CD4-positive, alpha-beta T cell treated with Interleukin-10 for 1 hour (primary cell): ENCODE measurements around the gene MED27.
"Not testable (repeated sequence)": the region's sequence is repeated elsewhere in the genome, so short reads cannot be mapped to it uniquely, and the experiment has no call there.

Experiments
- DNase-seq: peaks from one replicate; pipeline ENCODE4 v3.0.0-alpha.2; 2020

The MED27 gene

DNA sequence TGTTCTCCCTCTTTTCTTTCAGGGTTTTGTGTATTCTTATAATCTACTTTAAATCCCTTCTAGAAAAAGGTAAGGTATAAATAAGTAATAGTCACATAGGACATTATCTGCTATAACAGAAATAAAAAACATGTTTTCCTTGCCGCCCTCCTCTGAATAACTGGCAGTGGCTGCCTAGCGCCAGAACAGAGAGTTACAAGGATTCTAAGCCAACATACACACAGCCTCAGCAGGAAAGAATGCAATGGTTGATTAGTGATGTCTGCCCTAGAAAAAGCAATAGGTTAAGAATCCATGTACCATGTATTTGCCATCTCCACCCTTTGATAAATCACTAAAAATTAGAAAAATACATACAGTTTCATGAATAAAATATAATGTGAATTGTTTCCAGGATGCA, 4.9 kb downstream of the MED27 start:
- DNase-seq: no peak

GRCh38 chr9:132071847-132072507, 7.7 kb downstream of the MED27 start:
- no peak for DNase-seq

DNA sequence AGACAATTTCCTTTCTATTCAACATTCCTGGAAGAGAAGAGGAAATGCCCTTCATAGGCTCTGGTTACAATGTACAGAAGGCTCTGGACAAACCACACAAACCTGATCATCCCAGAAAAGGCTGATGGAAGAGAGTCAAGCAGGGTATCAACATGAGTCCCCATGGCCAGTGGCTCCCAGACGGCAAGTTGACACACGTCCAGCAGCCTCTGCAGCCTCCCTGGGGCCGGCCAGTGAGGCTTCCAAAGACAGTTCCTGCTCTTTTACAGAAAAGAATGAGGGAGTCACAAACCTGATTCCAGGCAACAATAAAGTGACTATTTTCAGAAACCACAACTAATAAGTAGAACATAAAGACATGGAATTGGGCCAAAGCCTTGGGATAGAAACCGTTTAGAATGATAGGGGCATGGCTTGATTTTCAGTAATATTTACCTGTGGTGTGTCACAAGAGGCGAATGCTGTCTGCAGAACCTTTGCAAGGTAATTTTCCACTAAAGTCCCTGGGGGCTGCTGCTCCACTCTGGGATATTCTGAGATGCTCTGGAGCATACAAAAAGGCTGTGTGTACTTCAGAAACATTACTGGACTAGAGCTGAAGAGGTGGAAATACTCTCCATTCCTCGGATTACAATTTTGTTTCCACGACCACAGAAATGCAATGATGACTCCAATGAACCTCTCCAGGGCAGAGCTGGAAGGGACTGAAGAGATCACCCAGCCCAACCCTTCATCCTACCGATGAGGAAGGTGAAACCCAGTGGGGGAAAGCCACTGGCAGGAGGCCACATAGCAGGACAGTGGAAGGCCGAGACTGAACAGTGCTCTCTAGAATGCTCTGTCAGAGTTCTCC, 10.4 kb downstream of the MED27 start:
- no peak for DNase-seq

GRCh38 chr9:132068605-132069004, 11.1 kb downstream of the MED27 start:
- DNase-seq: no peak

GRCh38 chr9:132066511-132066910, 13.2 kb downstream of the MED27 start:
- no peak for DNase-seq

DNA sequence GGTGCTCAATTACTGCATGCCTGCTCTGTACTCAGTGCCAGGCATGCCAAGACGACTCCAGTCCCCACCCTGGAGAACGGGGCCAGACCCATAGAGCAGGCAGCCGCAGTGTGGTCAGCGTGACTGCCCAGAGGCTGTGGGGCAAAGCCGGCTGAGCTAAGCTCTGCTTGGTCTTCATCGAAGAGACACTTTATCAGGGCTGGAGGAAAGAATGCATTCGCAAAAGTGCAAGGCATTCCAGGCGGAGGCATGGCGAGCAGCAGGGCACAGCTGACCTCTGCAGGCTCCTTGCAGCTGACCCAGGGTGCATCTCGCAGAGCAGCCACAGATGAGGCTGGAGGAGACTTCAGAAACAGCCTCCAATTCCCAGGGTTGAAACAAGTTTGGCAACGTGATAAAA, 13.6 kb downstream of the MED27 start:
- no peak for DNase-seq

DNA sequence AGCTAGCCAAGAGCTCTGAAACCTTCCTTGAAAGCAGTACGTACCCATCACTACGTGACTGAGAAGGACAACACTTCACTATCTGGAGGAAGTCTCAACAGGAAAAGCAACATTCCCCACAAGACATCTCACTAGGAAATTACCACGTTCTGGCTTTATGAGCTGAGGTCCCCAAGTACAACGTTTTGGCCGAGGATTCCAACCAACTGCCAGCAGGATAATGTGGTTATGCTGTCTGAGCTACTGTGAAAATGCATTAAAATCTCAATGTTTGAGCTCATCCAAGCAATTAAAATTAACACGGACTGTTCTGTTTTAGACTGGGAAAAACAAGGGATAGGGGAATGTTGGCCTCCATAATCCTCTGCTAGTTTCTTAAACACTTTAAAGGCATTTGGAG, 16.4 kb downstream of the MED27 start:
- DNase-seq: no peak

GRCh38 chr9:132062806-132063205, 16.9 kb downstream of the MED27 start:
- no peak for DNase-seq

GRCh38 chr9:132061526-132061925, 18.1 kb downstream of the MED27 start:
- no peak for DNase-seq

- no peak for DNase-seq
Observed at GRCh38 chr9:132059361-132059760, 20.3 kb downstream of the MED27 start.

- DNase-seq: not testable (repeated sequence)
Observed at GRCh38 chr9:132058226-132058625, 21.4 kb downstream of the MED27 start.

DNA sequence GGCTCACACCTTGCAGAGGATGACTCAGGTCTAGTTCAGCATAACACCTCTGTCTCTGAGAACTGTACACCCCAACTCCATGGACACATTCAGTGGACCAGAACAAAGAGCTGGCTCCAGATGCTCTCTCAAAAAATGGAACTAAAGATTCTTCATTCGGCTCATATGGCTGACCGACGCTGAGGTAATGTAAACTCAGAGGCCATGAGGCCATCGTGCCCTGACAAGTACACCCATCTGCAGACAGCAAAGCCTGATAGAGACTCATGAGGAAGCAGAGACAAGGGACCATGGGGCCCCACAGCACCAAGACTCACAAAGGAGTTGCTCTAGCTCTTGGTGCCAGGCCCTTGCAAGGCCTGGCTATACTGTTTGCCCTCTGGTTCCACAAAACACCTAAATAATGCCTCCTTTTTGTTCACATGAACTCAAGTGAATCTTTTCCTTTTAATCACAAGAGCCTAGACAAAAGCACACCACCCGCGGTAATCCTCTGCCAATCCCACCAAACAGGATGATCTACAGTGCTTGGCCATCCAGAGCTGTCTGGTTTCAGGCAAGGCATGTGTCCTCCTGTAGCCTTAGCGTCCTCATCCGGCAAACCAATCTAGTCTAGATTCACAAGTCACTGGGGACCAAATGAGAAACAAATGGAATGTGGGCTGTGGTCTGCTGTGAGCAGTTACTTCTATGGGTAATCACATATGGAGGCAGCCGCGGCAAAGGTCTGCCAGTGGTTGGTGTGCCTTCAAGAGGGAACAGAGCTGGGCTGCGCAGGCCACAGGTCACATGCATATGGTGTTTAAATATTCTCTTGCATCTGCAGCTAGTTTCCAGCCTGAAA, 22.7 kb downstream of the MED27 start:
- no peak for DNase-seq

DNA sequence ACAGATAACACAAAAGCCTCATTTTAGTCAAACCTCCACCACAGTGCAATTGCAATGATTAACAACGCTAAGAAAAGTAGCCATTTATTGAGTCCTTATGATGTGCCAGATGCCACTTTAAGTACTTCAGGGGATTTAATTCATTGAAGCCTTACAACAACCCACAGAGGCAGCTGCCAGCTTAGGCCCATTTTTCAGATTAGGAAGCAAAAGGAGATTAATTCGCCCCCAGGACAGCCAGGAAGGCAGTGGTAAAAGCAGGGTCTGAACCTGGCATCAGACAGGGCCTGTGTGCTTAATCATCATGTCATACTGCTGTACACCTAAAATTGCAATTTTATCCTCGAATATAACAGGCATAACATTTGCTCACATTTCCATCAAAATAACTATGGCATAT, 23.9 kb downstream of the MED27 start:
- no peak for DNase-seq

- DNase-seq: no peak
Observed at GRCh38 chr9:132054024-132054423, 25.6 kb downstream of the MED27 start.

- no peak for DNase-seq
Observed at GRCh38 chr9:132049900-132050299, 29.8 kb downstream of the MED27 start.

GRCh38 chr9:132049323-132049882, 30.3 kb downstream of the MED27 start:
- no peak for DNase-seq

DNA sequence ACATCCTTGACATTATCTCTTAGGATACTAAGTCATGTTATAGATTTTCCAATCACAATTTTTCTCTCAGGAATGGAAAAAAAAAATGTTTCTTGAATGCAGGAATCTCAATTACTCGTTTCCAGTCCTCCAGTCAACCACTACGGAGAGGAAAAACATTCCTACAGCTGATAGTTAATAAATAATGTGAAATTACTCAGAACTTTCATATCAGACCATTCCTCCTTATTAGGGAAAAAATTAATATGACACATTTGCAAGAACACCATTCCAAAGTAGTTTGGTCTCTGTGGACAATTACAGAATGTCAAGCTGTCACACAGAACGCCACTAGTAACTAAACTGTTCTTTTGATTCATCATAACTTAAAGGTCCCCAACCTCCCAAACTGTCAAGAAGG, 31.5 kb downstream of the MED27 start:
- no peak for DNase-seq

GRCh38 chr9:132046456-132046855, 33.2 kb downstream of the MED27 start:
- DNase-seq: no peak

GRCh38 chr9:132044176-132044875, 35.3 kb downstream of the MED27 start:
- DNase-seq: no peak

GRCh38 chr9:132043708-132044107, 36.0 kb downstream of the MED27 start:
- no peak for DNase-seq

DNA sequence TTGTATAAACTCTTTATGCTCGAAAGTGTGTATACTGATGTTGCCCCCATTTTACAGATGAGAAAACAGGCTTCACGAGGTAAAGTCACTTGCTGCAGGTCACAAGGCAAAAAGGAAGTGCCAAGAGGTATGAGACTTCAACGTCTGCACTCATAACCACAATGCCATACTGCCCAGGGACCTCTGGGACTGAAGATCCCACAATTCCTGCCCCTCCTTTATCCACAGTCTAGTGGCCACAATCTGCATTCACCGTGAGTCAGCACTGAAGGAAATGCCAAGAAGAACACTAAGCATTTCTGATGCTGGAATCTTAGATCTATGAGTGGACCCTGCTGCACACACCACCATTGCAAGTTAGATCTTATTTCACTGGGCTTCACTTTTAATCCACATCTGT, 37.3 kb downstream of the MED27 start:
- DNase-seq: no peak

- no peak for DNase-seq
Observed at GRCh38 chr9:132041798-132042197, 37.9 kb downstream of the MED27 start.

DNA sequence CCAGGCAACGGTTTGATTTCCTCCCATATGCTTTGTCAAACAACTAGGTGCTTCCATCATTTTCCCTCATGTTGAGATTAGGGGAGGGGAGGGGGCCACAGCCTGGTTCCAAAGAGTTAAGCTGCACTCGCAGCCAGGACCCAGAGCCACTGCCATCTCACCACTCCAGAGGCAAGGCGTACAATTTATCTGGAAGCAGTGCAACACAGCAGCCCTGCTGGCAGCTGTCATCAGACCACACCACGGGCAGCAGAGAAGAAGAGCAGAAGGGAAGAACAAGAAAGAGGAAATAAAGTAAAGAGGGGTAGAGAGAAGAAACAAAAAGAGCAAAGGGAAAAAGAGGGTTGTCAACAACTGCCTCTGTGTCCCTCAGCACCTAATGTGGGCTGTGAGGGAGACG, 38.9 kb downstream of the MED27 start:
- DNase-seq: no peak
